Liver (tissue), 9 donors: ENCODE data around the gene SLC2A9. TPM values are rescaled to one million over a fixed set of nuclear protein-coding genes. Genes with fewer than 3 reads are reported as not detected.

Experiments used
- DNase-seq: peaks from one replicate; pipeline ENCODE4 v3.0.0-alpha.2; 2017; ENCODE audit warnings: low spot score
- H3K27ac ChIP-seq, 2 donors: one replicate each; pipeline ENCODE4 v1.7.0; 2013; ENCODE audit warnings: inconsistent platforms in 2 of 2, low read length in 2 of 2, control low read depth in 1 of 2, low read depth in 1 of 2, mild to moderate bottlenecking in 1 of 2
- H3K27me3 ChIP-seq, 4 donors: one replicate each; pipeline versions ENCODE4 v1.6.1 to v1.7.0; 2013; ENCODE audit warnings: low read length in 3 of 4, inconsistent platforms in 1 of 4, mild to moderate bottlenecking in 1 of 4, moderate library complexity in 1 of 4; ENCODE audit not compliant: control insufficient read depth in 4 of 4, insufficient read depth in 4 of 4
- H3K36me3 ChIP-seq, 4 donors: one replicate each; pipeline versions ENCODE4 v1.6.1 to v1.7.0; 2013; ENCODE audit warnings: low read length in 3 of 4, mild to moderate bottlenecking in 3 of 4, low read depth in 1 of 4, moderate library complexity in 1 of 4; ENCODE audit not compliant: control insufficient read depth in 4 of 4, insufficient read depth in 3 of 4
- H3K4me1 ChIP-seq, 4 donors: one replicate each; pipeline versions ENCODE4 v1.6.1 to v1.7.0; 2013; ENCODE audit warnings: low read length in 3 of 4, mild to moderate bottlenecking in 3 of 4, moderate library complexity in 1 of 4; ENCODE audit not compliant: control insufficient read depth in 4 of 4, insufficient read depth in 4 of 4
- H3K4me3 ChIP-seq, 3 donors: one replicate each; pipeline versions ENCODE4 v1.6.1 to v1.7.0; 2013; ENCODE audit warnings: low read length in 3 of 3, control low read depth in 1 of 3, low read depth in 1 of 3, mild to moderate bottlenecking in 1 of 3
- H3K9ac ChIP-seq, 2 donors: one replicate each; pipeline ENCODE4 v1.7.0; 2013; ENCODE audit warnings: low read length in 2 of 2, mild to moderate bottlenecking in 2 of 2, moderate library complexity in 2 of 2, control low read depth in 1 of 2, low read depth in 1 of 2
- H3K9me3 ChIP-seq, 4 donors: one replicate each; pipeline versions ENCODE4 v1.6.1 to v1.7.0; 2013; ENCODE audit warnings: low read length in 3 of 4; ENCODE audit not compliant: control insufficient read depth in 4 of 4
- ATF3 ChIP-seq: IDR thresholded peaks from 2 replicates; pipeline ENCODE4 v1.6.1; 2016; ENCODE audit warnings: antibody characterized with exemption
- CTCF ChIP-seq: fragments of 150-350 bp; IDR thresholded peaks from 2 replicates; pipeline ENCODE4 v1.5.1; 2017; ENCODE audit warnings: improper control_type of control experiment, low read depth, low read length; ENCODE audit not compliant: missing input control
- EGR1 ChIP-seq, 2 donors: IDR thresholded peaks; 2 replicates each; pipeline ENCODE4 v1.6.1; 2016 to 2018; ENCODE audit warnings: antibody characterized with exemption in 2 of 2, low read depth in 2 of 2
- FOXA1 ChIP-seq: IDR thresholded peaks from 2 replicates; pipeline ENCODE4 v1.6.1; 2016; ENCODE audit warnings: antibody characterized with exemption
- FOXA2 ChIP-seq: IDR thresholded peaks from 2 replicates; pipeline ENCODE4 v1.6.1; 2016; ENCODE audit warnings: antibody characterized with exemption
- GABPA ChIP-seq, 2 donors: IDR thresholded peaks in 1 of 2; conservative IDR thresholded peaks in 1 of 2; 2 replicates each; pipeline ENCODE4 v1.6.1; 2016; ENCODE audit warnings: antibody characterized with exemption in 2 of 2, mild to moderate bottlenecking in 1 of 2, moderate library complexity in 1 of 2
- HNF4G ChIP-seq: IDR thresholded peaks from 2 replicates; pipeline ENCODE4 v1.6.1; 2016; ENCODE audit warnings: antibody characterized with exemption
- JUND ChIP-seq, 2 donors: IDR thresholded peaks; 2 replicates each; pipeline ENCODE4 v1.6.1; 2016; ENCODE audit warnings: antibody characterized with exemption in 2 of 2
- NR2F2 ChIP-seq: IDR thresholded peaks from 2 replicates; pipeline ENCODE4 v1.6.1; 2016; ENCODE audit warnings: antibody characterized with exemption
- RAD21 ChIP-seq, 2 donors: IDR thresholded peaks; 2 replicates each; pipeline ENCODE4 v1.6.1; 2016; ENCODE audit warnings: antibody characterized with exemption in 2 of 2, mild to moderate bottlenecking in 2 of 2
- RXRA ChIP-seq, 2 donors: IDR thresholded peaks; 2 replicates each; pipeline ENCODE4 v1.6.1; 2017 to 2018; ENCODE audit warnings: antibody characterized with exemption in 2 of 2, mild to moderate bottlenecking in 1 of 2
- SP1 ChIP-seq: IDR thresholded peaks from 2 replicates; pipeline ENCODE4 v1.6.1; 2018; ENCODE audit warnings: antibody characterized with exemption, mild to moderate bottlenecking
- TAF1 ChIP-seq: conservative IDR thresholded peaks from 2 replicates; pipeline ENCODE4 v1.6.1; 2016; ENCODE audit warnings: antibody characterized with exemption, mild to moderate bottlenecking
- YY1 ChIP-seq: IDR thresholded peaks from 2 replicates; pipeline ENCODE4 v1.6.1; 2016; ENCODE audit warnings: antibody characterized with exemption, mild to moderate bottlenecking
- WGBS: extraction: QIAGEN DNeasy Blood & Tissue Kit; methylation state at CpG from one replicate; pipeline ENCODE4 v1.1.7; 2013; 5-methylcytosine and 5-hydroxymethylcytosine counted together
- polyA plus RNA-seq, 2 donors: library from polyadenylated mRNA; stranded (reverse) in 1 of 2; unstranded in 1 of 2; fragments of 200-250 nt in 1 of 2; fragments of >200 nt in 1 of 2; fragmentation: Nextera tagmentation in 1 of 2; extraction: Ambion mirVana in 1 of 2; gene quantifications; one replicate each; pipeline versions ENCODE4 v1.2.1 to v1.2.3, GENCODE V29; 2013 to 2015
- total RNA-seq, 2 donors: library from RNA; depleted of rRNA; stranded (reverse); fragments of >200 nt; gene quantifications; one replicate each; pipeline ENCODE4 v1.2.3, GENCODE V29; 2014
- TF ChIP-seq, protein P1 (sequence below): IDR thresholded peaks from 2 replicates; pipeline ENCODE4 v1.6.1; 2016; ENCODE audit warnings: antibody characterized with exemption
- TF ChIP-seq, protein P2 (sequence below): IDR thresholded peaks from 2 replicates; pipeline ENCODE4 v1.6.1; 2016; ENCODE audit warnings: antibody characterized with exemption, mild to moderate bottlenecking
- TF ChIP-seq, protein P3 (sequence below): IDR thresholded peaks from 2 replicates; pipeline ENCODE4 v1.6.1; 2016; ENCODE audit warnings: antibody characterized with exemption
- donor health status: healthy.
- donor health status: healthy.
- donor health status: healthy.
- donor health status: healthy.
- donor health status: healthy.

The SLC2A9 gene
- total and polyA plus RNA-seq, 4 donors, result 6.2 to 49.0 (median 21.6) TPM

DNA sequence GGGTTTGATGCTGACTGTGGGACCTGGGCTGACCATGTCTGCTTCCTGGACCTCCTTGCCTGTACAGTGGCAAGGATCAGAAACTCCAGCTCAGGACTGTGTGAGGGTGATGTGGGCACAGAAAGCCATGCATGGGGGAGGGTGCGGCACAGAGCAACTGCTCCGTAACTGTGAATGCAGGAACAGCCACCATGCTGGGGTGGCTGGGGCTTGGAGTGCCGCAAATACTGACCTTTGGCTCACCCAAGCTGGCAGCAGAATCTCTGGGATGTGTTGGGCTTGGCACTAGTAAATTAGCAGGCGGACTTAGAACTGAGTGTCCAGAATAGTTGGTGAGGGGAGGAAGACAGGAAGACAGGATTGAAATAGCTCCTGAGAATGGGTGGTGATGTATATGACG lies 187.9 kb downstream of the SLC2A9 start:
- Histone ChIP-seq H3K36me3 (peaks cover 0 to 17% (median 6%) of the 10 kb centered on the region in 4 donors), H3K27me3 (no peaks in the 10 kb centered on the region), H3K4me1 (no peaks in the 10 kb centered on the region), H3K9me3 (no peaks in the 10 kb centered on the region), H3K9ac (no peak overlapping the region), H3K27ac (no peak overlapping the region), H3K4me3 (no peak overlapping the region)
- no peak for DNase-seq
- TF ChIP-seq TAF1 (no peak), FOXA2 (no peak), YY1 (no peak), FOXA1 (no peak), SP1 (no peak), ATF3 (no peak), HNF4G (no peak), EGR1 (IDR thresholded peaks at IDR 0.05; ENCODE audit: low read depth in 2 of 2) (no peak), JUND (IDR thresholded peaks at IDR 0.05) (no peak), NR2F2 (no peak), GABPA (IDR thresholded peaks at IDR 0.05 in 1 of 2, conservative IDR thresholded peaks at IDR 0.05 in 1 of 2) (no peak)
- 91% methylated on average over 5 of the region's 5 CpGs for WGBS

- H3K4me1 ChIP-seq, result no peaks in the 10 kb centered on the region
- H3K9ac ChIP-seq, result no peak overlapping the region
- TF ChIP-seq YY1, result no peak
- no peak for TF ChIP-seq RXRA (IDR thresholded peaks at IDR 0.05)
- no peak for TF ChIP-seq ATF3
- TF ChIP-seq TAF1, result no peak
- no peak for TF ChIP-seq EGR1 (IDR thresholded peaks at IDR 0.05; ENCODE audit: low read depth in 2 of 2)
- TF ChIP-seq RAD21 (IDR thresholded peaks at IDR 0.05), result no peak
- TF ChIP-seq FOXA1, result no peak
- TF ChIP-seq CTCF, result no peak
- no peak for TF ChIP-seq GABPA (IDR thresholded peaks at IDR 0.05 in 1 of 2, conservative IDR thresholded peaks at IDR 0.05 in 1 of 2)
- DNase-seq, result no peak
- H3K27me3 ChIP-seq, result no peaks in the 10 kb centered on the region
- no peak overlapping the region for H3K27ac ChIP-seq
- no peak overlapping the region for H3K4me3 ChIP-seq
- no peaks in the 10 kb centered on the region for H3K9me3 ChIP-seq
- peaks cover 0 to 17% (median 6%) of the 10 kb centered on the region in 4 donors for H3K36me3 ChIP-seq
- 97% methylated on average over 2 of the region's 2 CpGs for WGBS
Measured at GRCh38 chr4:9832640-9833039, 188.7 kb downstream of the SLC2A9 start.

- WGBS, result 97% methylated on average over 1 of the region's 1 CpG
- Histone ChIP-seq H3K4me1 (no peaks in the 10 kb centered on the region), H3K27me3 (no peaks in the 10 kb centered on the region), H3K36me3 (peaks cover 0 to 9% (median 0%) of the 10 kb centered on the region in 4 donors), H3K4me3 (no peak overlapping the region), H3K9me3 (no peaks in the 10 kb centered on the region), H3K9ac (no peak overlapping the region), H3K27ac (no peak overlapping the region)
- no peak for DNase-seq
- TF ChIP-seq FOXA2 (no peak), FOXA1 (no peak), SP1 (no peak), RAD21 (IDR thresholded peaks at IDR 0.05) (no peak), ATF3 (no peak), RXRA (IDR thresholded peaks at IDR 0.05) (no peak), NR2F2 (no peak), HNF4G (no peak)
- TF ChIP-seq, protein P1, sequence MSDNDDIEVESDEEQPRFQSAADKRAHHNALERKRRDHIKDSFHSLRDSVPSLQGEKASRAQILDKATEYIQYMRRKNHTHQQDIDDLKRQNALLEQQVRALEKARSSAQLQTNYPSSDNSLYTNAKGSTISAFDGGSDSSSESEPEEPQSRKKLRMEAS, result no peak
- TF ChIP-seq, protein P2, sequence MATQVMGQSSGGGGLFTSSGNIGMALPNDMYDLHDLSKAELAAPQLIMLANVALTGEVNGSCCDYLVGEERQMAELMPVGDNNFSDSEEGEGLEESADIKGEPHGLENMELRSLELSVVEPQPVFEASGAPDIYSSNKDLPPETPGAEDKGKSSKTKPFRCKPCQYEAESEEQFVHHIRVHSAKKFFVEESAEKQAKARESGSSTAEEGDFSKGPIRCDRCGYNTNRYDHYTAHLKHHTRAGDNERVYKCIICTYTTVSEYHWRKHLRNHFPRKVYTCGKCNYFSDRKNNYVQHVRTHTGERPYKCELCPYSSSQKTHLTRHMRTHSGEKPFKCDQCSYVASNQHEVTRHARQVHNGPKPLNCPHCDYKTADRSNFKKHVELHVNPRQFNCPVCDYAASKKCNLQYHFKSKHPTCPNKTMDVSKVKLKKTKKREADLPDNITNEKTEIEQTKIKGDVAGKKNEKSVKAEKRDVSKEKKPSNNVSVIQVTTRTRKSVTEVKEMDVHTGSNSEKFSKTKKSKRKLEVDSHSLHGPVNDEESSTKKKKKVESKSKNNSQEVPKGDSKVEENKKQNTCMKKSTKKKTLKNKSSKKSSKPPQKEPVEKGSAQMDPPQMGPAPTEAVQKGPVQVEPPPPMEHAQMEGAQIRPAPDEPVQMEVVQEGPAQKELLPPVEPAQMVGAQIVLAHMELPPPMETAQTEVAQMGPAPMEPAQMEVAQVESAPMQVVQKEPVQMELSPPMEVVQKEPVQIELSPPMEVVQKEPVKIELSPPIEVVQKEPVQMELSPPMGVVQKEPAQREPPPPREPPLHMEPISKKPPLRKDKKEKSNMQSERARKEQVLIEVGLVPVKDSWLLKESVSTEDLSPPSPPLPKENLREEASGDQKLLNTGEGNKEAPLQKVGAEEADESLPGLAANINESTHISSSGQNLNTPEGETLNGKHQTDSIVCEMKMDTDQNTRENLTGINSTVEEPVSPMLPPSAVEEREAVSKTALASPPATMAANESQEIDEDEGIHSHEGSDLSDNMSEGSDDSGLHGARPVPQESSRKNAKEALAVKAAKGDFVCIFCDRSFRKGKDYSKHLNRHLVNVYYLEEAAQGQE, result no peak
- TF ChIP-seq, protein P3, sequence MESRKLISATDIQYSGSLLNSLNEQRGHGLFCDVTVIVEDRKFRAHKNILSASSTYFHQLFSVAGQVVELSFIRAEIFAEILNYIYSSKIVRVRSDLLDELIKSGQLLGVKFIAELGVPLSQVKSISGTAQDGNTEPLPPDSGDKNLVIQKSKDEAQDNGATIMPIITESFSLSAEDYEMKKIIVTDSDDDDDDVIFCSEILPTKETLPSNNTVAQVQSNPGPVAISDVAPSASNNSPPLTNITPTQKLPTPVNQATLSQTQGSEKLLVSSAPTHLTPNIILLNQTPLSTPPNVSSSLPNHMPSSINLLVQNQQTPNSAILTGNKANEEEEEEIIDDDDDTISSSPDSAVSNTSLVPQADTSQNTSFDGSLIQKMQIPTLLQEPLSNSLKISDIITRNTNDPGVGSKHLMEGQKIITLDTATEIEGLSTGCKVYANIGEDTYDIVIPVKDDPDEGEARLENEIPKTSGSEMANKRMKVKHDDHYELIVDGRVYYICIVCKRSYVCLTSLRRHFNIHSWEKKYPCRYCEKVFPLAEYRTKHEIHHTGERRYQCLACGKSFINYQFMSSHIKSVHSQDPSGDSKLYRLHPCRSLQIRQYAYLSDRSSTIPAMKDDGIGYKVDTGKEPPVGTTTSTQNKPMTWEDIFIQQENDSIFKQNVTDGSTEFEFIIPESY, result no peak
Measured at GRCh38 chr4:9826551-9826950, 194.7 kb downstream of the SLC2A9 start.
